ENCODE data around the gene PYGB.

PYGB gene

DNA sequence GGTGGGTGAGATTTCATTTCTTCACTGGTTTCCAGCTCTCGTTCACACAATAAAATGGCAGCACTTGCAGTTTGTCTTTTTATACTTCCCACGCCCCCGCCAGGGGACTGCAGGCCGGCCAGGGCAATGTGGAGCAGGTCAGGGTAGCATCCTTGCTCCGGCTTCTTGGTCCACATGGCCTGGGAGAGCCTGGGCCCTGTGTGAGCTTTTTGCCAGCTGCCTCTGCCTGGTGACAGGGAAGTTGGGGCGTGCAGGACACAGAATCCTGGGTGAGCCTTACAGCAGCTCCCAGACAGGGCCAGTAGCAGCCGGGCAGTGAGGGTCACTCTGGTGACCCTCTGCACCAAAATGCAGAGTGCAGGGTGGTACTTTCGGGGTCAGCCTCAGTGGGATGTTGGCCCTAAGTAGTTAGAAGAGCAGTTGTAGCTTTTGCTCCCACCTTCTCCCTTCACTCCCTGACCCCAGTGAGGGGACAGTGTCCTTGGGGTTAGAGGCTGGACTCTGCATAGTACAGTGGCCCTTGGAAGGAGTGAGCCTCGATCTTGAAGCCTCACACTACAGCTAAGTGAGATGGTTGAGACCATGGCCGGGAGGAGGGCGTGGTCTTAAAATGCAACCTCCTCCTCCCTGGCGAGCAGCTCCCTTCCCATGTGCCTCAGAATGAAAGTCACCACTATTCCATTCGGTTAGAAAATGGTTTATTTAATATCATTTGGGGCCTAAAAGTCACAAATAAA lies 23.8 kb downstream of the PYGB start:
- no peak for DNase-seq

DNA sequence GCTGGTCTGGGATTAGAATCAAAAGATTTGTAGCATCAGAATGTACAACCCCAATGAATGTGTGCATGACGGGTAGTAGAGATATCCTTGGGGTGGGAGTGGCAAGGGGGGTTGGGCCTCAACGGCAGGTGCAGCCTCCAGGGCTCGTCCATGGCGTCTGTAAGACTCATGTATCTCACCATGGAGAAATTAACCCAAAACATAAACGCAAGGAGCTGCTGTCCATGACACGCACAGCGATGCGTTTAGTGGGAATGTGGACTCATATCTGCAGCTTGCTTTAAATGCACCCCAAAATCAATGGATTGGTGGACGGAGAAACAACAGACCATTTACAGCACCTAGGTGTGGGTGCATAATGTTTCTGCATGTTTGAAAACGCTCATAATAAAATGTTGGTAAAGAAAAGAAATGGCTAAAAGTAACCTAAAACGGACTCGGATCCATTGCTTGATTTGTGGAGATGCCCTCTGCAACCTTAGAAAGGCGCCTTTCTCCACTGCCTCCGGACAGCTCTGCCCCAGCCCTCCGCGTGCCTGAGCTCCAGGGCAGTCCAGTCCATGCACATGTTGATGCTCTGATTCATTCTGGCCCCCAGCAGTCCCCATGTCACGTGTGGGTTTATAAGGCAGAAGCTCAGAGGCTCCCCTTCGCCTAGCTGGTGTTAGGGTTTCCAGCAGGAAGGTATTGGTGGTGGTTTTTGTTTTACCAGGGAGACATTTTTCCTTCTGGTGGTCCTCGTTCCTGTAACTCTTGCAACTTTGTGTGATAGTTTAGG lies 24.5 kb downstream of the PYGB start:
- no peak for DNase-seq

DNA sequence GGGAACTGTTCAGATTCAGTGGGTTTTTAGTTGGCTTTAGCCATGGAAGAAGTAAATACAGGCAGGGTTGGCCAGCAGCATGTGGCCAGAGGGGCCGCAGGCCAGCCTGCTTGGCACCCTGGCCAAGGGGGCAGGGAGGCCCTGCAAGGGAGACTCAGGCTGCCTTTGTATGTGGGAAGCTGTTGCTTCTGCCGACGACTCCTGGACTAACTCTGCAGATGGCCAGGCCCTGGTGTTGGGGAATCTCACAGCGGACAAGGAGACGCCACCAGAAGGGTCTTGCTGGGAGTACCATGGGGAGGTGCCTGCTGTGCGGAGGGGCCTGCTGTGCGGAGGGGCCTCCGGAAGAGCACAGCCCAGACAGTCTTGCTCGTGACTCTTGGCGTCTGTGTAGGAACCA lies 25.2 kb downstream of the PYGB start:
- DNase-seq, result no peak

DNA sequence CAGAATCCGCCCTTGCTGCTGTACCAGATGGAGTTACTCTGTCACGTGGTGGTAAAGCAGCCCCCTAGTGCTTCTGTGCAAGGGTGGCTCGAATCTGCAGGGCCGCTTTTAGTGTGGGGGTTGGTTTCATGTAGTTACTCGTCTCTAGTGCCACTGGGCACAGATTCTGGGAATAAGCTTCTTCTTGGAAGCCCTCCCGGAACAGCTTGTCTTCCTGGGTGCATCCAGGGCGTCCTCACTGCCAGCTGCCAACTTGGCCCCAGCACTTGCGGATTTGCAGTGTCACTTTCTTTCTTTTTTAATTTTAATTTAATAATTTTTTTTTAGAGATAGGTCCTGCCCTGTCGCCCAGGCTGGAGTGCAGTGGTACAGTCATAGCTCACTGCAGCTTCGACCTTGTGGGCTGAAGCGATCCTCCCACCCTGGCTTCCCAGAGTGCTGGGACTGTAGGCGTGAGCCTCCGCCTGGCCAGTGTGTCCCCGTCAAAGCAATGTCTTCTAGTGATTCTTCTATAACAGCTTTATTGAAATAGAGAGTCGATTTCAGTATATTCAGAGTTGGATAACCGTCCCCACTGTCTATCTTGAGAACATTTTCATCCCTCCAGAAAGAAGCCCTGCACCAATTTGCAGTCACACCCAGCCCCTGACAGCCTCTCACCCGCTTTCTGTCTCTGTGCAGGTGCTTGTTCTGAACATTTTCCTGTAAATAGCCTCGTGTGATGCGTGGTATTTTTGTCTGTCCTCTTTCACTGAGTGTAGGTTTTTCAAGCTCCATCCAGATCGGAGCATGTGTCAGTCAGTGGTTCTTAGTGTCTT lies 25.9 kb downstream of the PYGB start:
- no peak for DNase-seq

DNA sequence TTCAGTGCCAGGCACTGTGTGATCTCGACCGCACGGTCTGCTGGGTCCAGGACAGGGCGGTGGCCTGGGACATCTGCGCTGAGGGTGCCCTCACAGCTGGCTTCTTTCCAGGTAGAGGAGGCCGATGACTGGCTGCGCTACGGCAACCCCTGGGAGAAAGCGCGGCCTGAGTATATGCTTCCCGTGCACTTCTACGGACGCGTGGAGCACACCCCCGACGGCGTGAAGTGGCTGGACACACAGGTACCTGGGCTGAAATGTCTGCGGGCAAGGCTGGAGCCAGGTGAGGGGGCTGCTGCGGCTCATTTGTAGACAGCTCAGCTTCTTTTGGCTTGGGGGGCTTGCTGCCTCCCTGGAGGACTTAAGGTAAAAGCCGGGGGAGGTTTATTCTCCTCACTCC lies 26.6 kb downstream of the PYGB start:
- DNase-seq, result no peak

DNA sequence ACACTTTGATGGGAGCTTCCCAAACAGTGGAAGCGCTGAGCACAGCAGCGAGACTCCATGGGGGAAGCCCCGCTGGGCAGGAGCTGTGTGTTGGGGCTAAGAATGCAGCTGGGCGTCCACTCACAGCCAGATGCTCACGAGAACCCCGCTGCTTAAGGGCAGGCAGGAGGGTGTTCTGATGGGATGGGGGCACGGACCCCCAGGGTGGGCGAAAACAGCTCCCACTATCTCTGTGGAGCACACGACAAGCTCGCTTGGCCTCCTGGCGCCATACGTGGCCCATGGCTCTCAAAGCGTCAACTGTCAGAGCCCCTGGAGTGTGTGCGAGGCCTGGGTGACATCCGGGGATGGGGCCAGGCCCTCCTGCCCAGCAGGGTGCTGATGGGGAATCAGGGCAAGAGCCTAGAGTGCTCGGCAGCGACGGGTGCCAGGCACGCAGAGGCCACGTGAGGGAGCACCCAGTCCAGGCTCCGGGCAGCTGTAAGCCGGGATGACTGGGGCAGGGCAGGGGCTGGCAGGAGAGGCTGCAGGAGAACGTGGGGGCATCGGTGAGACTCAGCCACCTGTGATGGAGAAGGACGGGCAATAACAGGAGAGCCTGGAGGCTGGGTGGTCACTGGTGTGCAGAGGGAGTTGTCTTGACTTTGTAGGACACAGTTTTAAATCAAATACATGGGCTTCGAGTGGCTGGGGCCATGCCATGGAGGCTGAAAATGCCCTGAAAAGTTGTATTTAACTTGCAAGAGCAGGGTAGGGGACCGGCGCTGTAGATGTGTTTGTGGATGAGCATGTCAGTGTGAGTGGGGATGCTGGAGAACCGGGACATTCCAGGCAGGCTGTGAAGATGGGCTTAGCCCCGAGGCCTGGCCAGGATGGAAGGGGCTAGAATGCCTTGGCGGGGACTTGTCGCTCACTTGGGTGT lies 27.3 kb downstream of the PYGB start:
- DNase-seq, result no peak

DNA sequence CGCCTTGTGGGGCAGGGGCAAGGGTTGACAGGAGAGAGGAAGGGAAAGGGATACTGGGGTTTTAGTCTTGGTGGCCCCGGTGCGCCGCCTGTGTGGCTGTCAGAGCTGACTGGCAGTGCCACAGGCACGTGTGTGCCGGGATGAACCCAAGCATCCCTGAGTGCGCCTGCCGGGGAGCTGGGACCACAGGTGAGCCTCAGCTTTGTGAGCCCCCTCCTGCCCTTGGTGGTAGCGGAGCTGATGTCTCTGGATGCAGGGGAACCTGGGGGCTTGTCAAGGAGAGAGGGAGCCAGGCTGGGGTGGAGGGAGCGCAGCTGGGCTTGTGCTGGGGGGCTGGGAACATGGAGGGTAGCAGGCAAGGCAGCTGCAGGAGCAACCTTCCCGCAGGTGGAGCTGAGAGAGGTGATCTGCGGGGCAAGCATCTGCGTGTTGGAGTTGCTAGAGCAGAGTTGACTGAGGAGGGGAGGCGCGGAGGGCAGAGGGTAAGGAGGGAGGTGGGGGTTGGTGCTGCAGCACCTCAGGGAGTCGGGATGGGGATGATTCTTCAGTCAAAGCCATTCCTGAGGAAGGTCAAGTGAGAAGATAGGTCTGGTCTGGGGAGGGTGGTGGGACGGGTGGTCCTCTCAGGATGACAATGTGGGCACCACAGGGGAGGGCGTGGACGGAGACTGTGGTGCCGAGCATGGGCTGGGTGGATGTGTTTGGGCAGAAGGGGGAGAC lies 28.1 kb downstream of the PYGB start:
- no peak for DNase-seq

DNA sequence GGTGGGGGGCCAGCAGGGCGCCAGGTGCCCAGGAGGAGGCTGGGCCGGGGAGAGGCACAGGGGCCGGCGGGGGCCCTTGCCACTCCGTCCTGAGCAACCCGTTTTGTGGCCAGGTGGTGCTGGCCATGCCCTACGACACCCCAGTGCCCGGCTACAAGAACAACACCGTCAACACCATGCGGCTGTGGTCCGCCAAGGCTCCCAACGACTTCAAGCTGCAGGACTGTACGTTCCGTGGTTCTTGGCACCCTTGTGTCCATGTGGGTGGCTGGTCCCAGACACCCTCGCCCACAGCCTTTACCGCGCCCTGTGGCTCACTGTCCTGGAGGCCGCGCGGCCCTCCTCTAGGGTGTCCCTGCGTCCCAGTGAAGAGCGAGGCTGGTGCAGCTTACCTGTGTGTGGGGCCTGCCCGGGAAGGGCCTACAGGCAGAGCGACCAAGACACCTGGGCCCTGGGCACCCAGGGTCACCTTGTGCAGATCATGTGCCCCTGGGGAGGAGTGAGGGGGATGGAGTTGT lies 28.7 kb downstream of the PYGB start:
- no peak for DNase-seq

DNA sequence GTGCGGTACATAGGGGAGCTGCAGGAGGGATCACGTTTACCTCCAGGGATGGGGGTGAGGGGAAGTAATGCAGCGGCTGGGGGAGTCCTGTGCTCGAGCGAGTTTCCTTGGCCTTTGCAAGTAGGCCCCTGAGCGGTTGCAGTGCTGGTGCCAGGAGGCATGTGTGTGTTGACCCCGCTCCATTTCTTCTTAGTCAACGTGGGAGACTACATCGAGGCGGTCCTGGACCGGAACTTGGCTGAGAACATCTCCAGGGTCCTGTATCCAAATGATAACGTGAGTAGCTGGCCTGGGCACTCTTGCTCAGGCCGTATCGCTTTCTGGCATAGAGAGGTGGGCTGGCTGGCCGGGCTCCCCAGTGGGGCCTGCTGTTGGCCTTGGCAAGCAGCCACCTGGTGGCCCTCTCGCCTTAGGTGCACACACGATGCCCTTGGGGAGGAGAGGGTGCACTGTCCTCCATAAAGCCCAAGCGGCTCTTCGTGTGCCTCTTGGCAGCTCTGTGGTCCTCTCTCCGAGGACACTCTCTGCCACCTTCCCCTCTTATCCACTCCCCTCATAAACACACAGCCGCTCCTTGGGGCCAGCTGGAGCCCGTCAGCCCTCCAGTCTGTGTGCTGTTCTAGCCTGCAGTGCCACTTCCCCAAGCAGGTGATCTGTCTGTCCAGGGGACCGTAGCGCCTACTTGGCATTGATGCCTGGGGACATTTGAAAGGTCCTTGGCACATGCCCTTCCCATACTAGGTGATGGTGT lies 29.3 kb downstream of the PYGB start:
- DNase-seq, result no peak

DNA sequence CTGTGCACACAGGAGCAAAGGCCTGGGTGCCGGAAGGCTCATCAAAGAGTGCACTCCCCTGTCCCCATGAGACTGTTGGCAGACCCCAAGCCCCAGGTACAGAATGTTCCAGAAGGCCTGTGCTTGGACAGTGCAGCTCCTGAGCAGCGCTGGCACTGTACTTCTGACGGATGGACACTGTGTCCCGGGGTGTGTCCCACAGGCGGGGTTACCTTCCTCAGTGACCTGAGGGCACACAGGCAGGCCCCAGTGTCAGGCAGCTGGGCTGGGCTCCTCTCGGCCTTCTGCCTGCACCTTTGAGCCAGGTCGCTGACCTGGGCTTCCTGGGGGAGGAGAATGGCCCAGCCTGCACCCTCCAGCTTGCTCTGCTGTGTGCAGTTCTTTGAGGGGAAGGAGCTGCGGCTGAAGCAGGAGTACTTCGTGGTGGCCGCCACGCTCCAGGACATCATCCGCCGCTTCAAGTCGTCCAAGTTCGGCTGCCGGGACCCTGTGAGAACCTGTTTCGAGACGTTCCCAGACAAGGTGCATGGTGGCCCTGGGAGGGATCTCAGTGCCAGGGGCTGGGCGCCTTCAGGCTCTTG lies 30.1 kb downstream of the PYGB start:
- no peak for DNase-seq

DNA sequence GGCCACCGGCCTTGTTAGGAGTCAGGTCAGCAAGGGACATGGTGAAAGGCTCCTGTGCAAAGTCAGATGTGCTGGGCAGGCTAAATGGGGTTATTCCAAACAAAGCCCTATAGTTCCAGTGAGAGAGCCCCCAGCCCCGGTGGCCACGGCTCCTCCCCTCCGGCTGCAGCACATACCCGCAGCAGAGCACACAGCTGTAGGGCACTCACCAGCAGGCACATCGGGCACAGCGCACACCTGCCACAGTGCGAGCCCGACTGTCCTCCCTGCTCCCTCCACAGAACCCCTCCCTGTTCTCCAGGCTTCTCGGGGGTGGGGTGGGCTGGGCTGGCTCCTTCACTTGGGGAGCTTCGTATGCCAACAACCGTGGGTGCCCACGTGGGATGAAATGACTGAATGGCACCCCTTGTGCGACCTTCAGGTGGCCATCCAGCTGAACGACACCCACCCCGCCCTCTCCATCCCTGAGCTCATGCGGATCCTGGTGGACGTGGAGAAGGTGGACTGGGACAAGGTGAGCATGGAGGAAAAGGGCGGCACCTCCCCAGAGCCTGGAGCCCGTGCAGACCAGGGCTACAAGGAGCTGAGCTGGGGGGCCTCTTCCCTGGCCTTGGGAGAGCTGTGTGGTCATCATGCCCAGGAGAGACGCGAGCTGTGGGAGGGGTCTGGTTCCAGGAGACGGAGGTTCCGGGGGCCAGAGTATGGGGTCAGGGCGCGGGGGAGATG lies 30.9 kb downstream of the PYGB start:
- no peak for DNase-seq

DNA sequence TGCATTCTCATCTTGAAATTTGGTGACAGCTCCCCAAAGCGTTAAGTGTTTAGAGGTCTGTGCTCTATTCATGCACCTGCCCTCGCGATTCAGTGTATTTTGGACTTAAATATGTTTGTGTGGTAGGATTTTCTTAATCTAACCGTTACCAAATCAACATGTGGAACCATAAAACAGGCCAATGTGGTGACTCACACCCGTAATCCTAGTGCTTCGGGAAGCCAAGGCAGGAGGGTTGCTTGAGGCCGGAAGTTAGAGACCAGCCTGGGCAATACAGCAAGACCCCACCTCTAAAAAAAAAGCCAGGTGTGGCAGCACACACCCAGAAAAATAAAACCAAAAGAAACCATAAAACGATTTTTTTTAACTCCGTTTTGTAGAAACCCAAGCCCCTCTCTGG lies 31.5 kb downstream of the PYGB start:
- DNase-seq, result no peak

DNA sequence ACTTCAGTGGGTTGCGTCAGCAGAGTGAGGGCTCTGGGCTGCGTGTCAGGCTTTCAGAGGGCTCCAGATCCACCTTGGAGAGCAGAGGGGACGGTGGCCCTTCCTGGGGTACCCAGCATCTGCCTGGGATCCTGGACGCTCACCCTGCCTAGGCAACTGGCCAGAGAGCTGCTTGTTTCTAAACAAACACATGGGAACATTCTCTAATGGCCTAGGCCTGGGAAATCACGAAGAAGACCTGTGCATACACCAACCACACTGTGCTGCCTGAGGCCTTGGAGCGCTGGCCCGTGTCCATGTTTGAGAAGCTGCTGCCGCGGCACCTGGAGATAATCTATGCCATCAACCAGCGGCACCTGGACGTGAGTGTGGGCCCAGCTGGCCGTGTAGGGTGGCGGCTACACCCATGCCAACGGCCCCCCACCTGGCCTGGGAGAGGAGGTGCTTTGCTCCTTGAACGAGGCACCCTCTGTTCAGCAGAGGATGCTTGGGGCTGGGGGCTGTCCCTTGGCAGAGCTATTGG lies 32.2 kb downstream of the PYGB start:
- no peak for DNase-seq

DNA sequence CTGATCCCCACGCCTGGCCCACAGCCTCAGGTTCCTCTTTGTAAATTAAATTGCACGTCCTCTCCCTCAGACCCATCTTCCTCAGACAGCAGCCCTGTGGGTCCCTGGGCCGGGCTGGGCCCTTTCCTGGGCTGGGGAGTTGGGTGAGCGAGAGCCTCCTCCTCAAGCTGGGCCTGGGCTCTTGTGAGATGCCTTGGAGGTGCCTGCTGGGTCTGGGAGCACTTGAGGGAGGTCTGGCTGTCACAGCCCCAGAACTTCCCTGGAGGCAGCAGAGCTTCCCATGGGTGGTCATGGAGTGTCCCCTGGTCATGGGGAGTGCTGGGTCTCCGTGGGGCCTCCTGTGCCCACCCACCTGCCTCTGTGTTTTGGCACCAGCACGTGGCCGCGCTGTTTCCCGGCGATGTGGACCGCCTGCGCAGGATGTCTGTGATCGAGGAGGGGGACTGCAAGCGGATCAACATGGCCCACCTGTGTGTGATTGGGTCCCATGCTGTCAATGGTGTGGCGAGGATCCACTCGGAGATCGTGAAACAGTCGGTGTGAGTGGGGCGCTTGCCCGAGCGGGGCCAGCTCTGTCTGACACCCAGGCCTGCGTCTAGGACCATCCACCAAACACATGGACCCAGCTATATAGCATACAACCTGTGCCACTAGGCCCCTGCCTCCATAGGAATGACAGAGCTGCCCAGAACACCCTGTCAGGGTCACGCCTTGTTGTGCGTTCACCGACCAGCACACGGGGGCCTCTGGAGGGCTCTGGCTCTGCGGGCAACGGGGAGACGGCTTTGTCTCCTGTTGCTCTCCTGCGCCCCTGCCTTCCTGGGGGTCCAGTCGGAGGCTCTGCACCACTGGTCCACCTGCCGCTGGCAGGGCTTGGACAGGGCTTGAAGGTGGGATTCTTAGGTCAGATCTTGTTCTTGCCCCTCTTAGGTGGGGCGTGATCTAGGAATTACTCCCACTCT lies 33.0 kb downstream of the PYGB start:
- DNase-seq, result no peak

DNA sequence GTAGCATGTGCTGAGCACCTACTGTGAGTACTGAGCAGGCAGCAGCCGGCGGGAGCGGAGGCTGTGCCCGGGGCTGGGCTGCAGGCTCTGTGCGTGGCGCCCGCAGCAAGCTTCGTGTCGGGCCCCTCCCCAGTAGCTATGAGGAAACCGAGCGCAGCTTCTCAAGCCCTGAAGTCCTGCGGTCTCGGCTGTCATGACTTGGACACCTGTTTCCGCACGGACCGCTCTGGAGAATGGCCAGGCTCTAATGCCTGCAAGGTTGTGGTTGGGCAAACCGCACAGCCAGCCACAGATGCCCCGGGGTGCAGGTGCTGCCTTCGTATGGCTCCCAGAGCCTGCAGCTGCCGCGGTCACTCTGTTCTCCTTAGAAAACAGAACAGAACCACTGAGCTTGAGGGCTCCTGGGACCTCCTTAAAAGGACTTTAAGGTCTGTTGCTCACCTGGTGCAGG lies 33.7 kb downstream of the PYGB start:
- no peak for DNase-seq

DNA sequence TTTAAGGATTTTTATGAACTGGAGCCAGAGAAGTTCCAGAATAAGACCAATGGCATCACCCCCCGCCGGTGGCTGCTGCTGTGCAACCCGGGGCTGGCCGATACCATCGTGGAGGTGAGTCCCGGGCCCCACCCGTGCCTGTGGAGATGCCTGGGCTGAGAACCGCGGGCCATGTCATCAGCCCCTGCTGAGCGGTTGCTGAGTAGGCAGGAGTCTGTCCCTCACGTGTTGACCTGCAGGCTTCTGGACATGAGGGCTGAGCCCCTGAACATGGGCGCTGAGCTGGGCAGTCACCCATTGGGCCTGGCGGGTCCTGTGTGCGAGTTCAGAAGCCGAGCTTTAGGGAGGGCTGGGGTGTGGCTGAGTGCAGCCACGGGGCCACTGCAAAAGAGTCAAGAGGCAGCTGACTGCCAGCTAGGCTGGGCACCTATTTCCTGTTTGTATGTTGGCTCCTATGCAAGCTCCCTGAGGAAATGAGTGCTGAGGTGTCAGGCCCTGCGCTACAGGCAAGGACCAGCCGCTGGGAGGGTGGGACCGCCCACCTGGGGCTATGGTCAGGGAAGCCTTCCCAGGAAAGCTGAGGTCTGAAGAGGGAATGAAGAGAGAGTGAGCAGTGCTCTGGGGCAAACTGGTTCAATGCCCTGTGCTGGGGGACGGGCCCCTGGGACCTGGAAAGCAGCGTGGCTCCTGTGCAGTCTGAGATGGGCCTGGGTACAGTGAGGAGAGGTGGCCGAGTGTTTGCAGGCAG lies 34.3 kb downstream of the PYGB start:
- no peak for DNase-seq

DNA sequence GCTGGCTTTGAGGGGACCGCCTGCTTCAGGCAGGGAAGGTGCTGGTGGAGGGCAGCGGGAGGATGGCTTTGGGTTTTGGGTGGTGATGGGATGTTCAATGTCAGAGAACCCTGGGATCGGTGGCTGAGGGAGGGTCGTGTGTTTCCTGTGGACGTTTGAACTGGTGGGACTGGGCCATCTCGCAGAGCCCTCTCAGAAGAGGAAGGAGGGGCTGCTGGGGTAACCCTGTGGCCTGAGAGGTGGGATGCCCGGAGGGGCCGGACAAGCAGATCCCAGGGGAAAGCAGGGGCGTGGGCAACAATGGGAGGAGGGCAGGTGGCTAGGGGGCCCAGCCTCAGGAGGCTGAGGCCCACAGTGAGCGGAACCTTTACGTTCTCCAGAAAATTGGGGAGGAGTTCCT lies 34.9 kb downstream of the PYGB start:
- DNase-seq, result no peak
